HG03521 (cell line): Measurements from ENCODE around the gene SERPINB4.
"Not testable (repeated sequence)": the region's sequence is repeated elsewhere in the genome, so short reads cannot be mapped to it uniquely, and the experiment has no call there.

Source experiments
- ATAC-seq: cut with Tn5 transposase; IDR thresholded peaks from one replicate; pipeline ENCODE4 v1.9.1; 2021; ENCODE audit warnings: mild to moderate bottlenecking, moderate library complexity; ENCODE audit not compliant: unreplicated experiment

Gene SERPINB4

DNA sequence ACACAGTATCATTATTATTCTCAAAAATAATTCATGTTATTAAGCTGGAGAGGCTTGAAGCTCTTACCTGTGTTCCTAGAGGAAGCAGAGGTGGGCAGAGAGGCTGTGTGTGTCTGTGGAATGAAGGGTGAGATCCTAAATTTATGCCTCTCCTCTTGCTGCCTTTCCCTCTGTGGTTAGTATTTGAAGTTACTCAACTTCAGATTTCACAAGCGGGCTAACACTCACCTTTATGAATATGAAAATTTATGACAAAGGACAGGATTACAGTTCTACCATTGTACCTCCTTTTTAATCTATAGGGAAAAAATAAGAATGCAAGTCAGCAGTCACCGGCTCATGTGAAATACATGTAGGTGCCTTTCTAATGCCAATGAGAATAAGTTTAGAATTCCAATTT lies at the start of gene SERPINB4:
TSS of gene SERPINB4 (minus strand) at position 115 of the 400 bp plus-strand sequence. CDS start 679 bp downstream, outside the sequence.
- not testable (repeated sequence) for ATAC-seq

DNA sequence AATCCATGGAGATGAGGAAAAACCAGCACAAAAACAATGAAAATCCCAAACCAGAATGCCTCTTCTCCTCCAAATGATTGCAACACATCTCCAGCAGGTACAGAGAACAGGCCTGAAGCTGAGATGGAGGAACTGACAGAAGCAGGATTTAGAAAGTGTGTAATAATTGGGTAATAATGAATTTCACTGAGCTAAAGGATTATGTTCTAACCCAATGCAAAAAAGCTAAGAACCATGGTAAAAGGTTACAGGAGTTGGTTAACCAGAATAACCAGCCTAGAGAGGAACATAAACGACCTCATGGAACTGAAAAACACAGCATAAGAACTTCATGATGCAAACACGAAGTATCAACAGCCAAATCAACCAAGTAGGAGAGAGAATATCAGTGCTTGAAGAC lies 45.0 kb upstream of the SERPINB4 start:
- ATAC-seq = no peak

GRCh38 chr18:63686871-63687270 lies 42.8 kb upstream of the SERPINB4 start:
- ATAC-seq = no peak

DNA sequence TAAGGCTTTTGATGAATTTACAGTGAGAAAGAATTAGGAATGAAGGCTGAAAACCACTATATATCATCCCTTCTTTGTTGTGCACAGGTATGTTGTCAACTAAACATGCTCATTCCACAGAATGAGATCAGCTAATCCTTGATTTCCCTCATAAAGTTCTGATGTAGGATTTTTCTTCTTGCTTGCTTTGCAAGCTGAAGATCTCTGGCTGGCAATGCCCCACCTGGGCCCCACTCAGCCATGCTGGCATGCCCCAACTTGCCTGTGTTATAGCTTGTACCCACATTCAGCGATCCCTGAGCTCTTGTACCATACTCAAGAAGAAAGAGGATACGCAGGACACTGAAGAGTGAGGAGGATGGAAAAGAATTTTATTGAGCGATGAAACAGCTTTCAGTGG lies 40.7 kb upstream of the SERPINB4 start:
- no peak for ATAC-seq

DNA sequence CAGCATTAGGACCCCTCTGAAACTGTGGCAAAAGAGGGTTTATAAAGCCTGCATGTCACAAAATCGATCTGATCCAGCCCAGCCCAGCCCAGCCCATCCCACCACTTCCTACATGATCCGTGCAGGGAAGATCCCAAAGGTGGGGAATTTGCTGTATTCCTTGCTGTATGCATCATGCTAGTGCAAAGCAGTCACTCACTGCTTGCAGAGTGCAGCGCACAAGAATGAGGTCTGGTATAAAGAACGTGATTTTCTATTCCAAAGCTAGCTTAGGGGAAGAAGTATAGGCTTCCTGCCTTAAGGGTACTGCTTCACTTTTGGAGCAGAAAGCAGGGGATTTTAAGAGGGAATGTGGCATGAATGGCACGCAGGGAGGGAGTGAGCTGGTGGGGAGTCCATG lies 39.8 kb upstream of the SERPINB4 start:
- ATAC-seq = no peak

DNA sequence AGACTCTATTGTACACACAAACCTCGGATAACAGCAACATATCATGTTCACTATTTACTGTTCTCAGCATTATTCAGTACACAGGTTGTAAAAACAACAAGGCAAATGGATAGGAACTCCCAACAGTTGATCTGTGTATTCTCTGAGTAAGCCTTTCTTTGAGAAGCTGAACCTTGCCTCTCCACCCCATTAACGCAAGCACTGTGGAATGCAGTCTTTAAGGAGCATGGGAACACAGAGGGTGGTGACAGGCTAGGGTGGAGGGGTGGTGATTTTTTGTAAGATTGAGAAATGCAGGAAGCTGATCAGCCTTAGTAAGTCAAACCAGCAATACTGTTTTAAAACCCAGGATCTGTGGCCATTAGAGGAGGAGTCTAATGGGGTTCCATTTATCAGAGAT lies 39.1 kb upstream of the SERPINB4 start:
- no peak for ATAC-seq

DNA sequence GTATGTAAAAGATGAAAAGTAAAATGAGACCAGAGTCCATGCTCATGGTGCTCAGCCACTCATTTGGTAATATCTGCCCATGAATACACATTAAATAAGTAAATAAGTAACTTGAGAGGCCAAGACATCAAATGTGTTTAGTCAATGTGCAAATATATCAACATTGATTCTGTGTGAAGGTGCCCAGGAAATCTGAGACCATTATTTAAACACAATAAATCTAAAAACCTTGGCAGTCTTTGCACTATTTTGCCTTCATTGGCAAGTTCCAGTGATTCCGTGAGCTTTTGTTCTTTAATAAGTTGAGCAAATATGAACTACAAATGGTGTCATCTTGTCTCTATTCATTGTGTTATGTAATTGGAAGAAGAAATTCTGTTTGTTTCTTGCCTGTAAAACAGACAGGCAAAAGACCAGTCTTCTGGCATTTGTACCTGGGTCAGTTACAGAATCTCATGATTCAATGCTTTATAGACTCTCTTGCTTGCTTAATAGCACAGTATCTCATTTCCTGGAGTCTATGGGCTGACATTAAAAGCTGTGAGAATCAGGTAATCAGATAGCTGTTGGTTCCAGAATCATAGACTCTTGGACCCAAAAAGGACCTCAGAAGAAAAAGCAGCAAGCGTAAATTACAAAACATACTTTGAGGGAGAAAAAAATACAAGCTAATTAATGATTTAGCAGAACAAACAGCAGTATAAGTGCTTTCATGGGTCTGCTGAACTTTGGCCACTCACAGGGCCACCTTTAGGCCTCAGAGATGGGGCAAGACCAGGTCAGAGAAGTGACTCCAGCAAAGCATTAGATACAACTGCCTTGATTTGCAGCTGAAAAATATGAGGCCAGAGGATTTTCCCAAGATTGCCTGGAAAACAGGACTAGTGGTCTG lies 37.6 kb upstream of the SERPINB4 start:
- no peak for ATAC-seq

DNA sequence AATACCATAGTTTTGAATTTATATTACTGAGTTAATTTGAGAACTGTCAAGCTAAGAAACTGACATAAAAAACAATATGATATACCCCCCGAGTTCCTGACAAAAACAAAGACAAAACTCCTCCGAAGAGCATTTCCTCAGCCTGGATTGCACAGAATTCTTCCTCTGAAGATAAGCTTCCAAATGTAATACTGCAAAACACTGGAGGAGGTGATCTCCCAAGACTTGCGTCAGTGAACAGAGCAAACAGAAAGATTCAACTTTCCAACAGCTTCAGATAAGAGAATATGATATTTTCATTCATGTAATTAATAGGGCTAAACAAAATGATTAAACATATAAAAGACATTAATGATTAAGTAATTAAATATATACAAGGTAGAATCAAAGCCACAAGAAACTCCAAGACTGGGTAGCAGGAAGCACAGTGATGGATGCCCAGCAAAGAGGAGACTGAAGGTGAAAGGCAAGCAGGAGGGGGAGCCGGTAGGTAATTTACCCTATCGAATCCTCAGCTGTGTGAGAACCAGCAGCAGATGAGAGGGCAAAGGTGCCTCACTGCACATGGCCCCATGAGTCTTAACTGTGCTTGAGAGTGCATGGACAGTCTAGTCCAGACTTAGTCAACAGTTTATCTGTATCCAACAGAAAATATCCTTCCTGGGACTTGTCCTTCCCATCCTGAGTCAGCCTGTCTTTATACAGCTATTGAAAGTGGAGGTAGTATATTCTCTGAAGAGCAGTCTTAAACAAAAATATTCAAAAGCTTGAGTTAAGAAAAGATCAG lies 36.0 kb upstream of the SERPINB4 start:
- no peak for ATAC-seq

DNA sequence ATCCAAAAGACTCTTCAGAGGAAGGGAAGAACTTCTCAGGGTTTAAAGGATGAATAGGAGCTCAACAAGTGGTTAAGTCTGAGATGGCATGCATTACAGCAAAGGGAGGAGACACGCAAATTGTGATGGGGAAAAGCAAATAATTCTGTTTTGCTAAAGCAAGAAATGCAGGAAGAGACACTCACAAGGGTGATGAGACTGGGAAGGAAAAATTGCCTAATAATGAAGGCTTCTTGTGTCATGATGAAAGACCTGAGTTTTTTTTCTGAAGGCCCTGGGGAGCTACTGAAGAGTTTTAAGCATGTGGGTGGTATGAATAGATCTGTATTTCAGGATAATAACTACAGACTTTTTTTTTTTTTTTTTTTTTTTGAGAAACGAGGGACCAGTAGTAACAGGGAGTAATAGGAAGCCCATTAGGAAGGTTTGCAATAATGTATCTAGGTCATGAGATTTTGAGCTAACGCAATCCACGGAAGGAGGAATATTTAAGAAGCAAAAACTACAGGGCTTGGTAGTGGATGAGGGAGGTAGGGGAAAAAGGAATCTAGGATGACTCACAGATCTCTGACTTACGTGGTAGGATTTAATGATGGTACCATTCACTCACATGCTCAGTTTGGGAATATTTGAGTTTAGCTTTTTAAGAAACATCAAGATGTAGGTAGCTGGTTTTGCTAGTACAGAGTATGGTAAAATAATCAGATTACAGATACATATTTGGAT lies 33.6 kb upstream of the SERPINB4 start:
- ATAC-seq = no peak

DNA sequence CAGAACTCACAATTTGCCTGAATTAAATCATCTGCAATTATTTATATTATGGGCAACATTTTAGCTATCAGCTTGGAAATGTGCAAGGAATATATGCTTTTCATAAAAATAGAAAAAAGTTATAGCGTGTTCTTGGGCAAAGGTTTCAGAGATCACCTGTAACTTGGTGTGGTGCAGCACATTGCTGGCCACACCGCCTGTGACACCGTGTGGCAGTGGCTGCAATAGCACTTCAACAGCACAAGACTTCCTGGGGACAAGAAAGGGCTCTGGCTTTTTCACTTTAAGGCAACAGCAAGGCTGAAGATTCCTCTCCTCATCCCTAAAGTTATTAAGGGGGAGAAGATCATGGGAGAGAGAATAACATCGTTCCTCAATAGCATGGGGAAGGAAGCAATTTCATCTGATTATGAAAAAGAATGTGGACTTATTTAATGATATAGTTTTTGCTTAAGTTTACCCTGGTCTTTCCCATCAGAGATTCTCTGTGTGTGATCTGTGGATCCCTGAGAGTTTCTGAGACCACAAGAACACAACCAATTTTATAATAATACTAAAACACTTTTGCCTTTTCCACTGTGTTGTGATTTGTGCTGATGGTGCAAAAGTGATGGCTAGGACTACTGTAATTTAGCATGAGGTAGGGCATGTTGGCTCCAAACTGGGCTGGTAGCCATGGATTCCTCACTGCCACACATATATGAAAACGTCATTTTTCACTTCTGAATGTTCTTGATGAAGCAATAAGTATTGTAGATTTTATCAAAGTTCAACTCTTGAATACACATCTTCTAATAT lies 32.7 kb upstream of the SERPINB4 start:
- peak; percentile 71 for ATAC-seq

- no peak for ATAC-seq
These were observed 20.5 kb upstream of the SERPINB4 start for GRCh38 chr18:63664571-63664970.

GRCh38 chr18:63661750-63662149 lies 17.7 kb upstream of the SERPINB4 start, which contains the start of gene SERPINB3:
Gene SERPINB3, minus strand, starts transcription at chr18:63661893. Its CDS starts 677 bp downstream, at chr18:63661216.
- ATAC-seq = not testable (repeated sequence)

- ATAC-seq = not testable (repeated sequence)
These were observed 14.9 kb upstream of the SERPINB4 start for GRCh38 chr18:63658920-63659319.

DNA sequence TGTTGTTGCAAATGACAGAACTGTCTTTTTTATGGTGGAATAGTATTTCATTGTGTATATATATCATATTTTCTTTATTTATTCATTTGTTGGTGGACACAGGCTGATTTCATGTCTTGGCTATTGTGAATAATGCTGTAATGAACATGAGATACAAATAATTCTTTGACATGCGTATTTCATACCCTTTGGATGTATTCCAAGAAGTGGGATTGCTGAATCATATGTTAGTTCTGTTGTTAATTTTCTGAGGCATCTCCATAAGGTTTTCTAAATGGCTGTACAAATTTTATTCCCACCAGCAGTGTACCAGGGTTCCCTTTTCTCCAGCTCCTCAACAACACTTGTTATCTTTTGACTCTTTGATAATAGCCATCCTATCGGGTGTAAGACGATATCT lies 6.2 kb upstream of the SERPINB4 start:
- ATAC-seq = not testable (repeated sequence)

DNA sequence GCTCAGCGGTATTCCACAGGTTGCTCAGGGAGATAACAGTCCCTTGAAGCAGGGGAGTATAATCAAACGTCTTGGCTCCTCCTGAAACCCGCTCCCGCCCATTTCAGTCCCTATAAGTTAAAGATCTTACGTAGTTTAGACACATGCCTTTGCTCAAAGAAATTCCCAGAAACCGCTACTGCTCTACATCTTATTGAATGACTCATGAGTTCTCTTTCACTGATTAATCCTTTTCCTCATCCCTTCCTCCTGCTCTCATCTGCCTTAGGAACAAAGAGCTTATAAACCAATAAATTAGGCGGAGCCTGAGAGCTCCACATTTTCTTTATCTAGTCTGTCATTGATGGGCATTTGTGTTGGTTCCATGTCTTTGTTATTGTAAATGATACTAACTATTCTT lies 4.2 kb upstream of the SERPINB4 start:
- no peak for ATAC-seq

DNA sequence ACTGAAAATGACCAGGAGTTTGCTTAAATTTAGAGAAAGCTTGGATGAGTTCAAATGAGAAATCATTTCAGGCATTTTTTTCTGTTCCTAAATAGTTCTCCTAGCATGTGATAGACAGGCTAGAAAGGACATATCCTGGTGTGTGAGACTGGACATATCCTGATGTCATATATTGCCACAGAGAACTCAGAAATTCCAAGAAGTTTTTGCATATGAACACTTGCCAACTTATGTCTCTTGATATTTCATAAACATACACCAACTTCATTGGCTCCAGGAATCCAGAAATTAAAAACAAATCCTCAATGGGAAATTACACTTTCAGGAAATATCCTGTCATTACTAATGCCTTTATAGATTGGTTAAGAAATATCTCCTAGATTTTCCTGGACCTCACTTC lies 2.9 kb upstream of the SERPINB4 start:
- ATAC-seq = no peak

- ATAC-seq = not testable (repeated sequence)
These were observed 638 bp upstream of the SERPINB4 start for GRCh38 chr18:63644694-63645093.

GRCh38 chr18:63642668-63643356 lies 1.2 kb downstream of the SERPINB4 start:
- not testable (repeated sequence) for ATAC-seq

- ATAC-seq = not testable (repeated sequence)
These were observed 2.8 kb downstream of the SERPINB4 start for GRCh38 chr18:63641157-63641680.
